Measurements from ENCODE around the gene LRTM1.

Gene LRTM1

GRCh38 chr3:54889731-54890130, 38.1 kb downstream of the LRTM1 start:
- no peak for DNase-seq

GRCh38 chr3:54888873-54889272, 39.0 kb downstream of the LRTM1 start:
- no peak for DNase-seq

GRCh38 chr3:54888162-54888561, 39.7 kb downstream of the LRTM1 start:
- DNase-seq = no peak

- no peak for DNase-seq
Measured at GRCh38 chr3:54882129-54882833, 45.6 kb downstream of the LRTM1 start.

GRCh38 chr3:54878145-54878544, 49.7 kb downstream of the LRTM1 start:
- DNase-seq = no peak

- no peak for DNase-seq
Measured at GRCh38 chr3:54877730-54878129, 50.1 kb downstream of the LRTM1 start.

GRCh38 chr3:54876694-54877093, 51.2 kb downstream of the LRTM1 start:
- DNase-seq = no peak

- no peak for DNase-seq
Measured at GRCh38 chr3:54875596-54876268, 52.1 kb downstream of the LRTM1 start.

- no peak for DNase-seq
Measured at GRCh38 chr3:54874816-54875556, 52.9 kb downstream of the LRTM1 start.

GRCh38 chr3:54873059-54874010, 54.5 kb downstream of the LRTM1 start:
- no peak for DNase-seq

GRCh38 chr3:54871867-54872266, 56.0 kb downstream of the LRTM1 start:
- no peak for DNase-seq

GRCh38 chr3:54870423-54870822, 57.4 kb downstream of the LRTM1 start:
- DNase-seq = no peak

All from KG1 (cell line).